ENCODE measurements around the gene FOSL2. TPM values are rescaled to one million over a fixed set of nuclear protein-coding genes. Genes with fewer than 3 reads are reported as not detected.
A peak's percentile ranks its signal among the peaks of the same experiment; 100 is the strongest.

Gene FOSL2
- polyA plus RNA-seq, 1 donor (not counting 4 experiments of a cell fraction or from before 2014, with no cell fraction given) = 24.1 TPM

GRCh38 chr2:28452534-28453081, 60.0 kb downstream of the FOSL2 start:
- H2AFZ ChIP-seq (ENCODE audit: control insufficient read depth, low read length) = peak overlapping the region; percentile 41

GRCh38 chr2:28453396-28453795, 60.7 kb downstream of the FOSL2 start:
- dilution Hi-C loops (cut with MboI; ENCODE audit: extremely low pct_ligation_motif_present, low sequenced_read_pairs) = no loop called here
- Histone ChIP-seq H3K9ac (ENCODE audit: control insufficient read depth, extremely low read depth, insufficient read depth, low read length) (peak overlapping the region; percentile 59), H3K9me1 (ENCODE audit: control insufficient read depth, extremely low read depth, insufficient read depth, low read length) (peaks cover 3% of the 10 kb centered on the region), H3K4me1 (ENCODE audit: control insufficient read depth, extremely low read depth, insufficient read depth, low read length) (peaks cover 44% of the 10 kb centered on the region), H3K36me3 (ENCODE audit: control insufficient read depth in 2 of 2, extremely low read depth in 1 of 2, insufficient read depth in 2 of 2, low read length in 2 of 2) (no peaks in the 10 kb centered on the region), H3K4me3 (ENCODE audit: control insufficient read depth in 2 of 3, extremely low read depth in 1 of 3, insufficient read depth in 2 of 3, low read depth in 1 of 3, low read length in 3 of 3) (no peak overlapping the region), H3K4me2 (ENCODE audit: control insufficient read depth, extremely low read depth, insufficient read depth, low read depth, low read length) (peak overlapping the region; percentile 63), H3K79me2 (ENCODE audit: control insufficient read depth, insufficient read depth, low read length) (no peaks in the 10 kb centered on the region), H2AFZ (ENCODE audit: control insufficient read depth, low read length) (no peak overlapping the region), H3K9me3 (ENCODE audit: control insufficient read depth, low read depth, low read length) (no peaks in the 10 kb centered on the region), H4K20me1 (ENCODE audit: control insufficient read depth, extremely low read depth, insufficient read depth, low read length) (no peaks in the 10 kb centered on the region), H3K27ac (ENCODE audit: control insufficient read depth, insufficient read depth, low read length) (peak overlapping the region; percentile 81), H3K27me3 (ENCODE audit: control insufficient read depth, extremely low read depth, insufficient read depth, low read length) (no peaks in the 10 kb centered on the region)
- no peak for FAIRE-seq
- DNase-seq (ENCODE audit: low read depth, low spot score) = no peak
- TF ChIP-seq CTCF (optimal IDR thresholded peaks at IDR 0.05 in 1 of 3, IDR thresholded peaks at IDR 0.05 in 1 of 3, conservative IDR thresholded peaks at IDR 0.05 in 1 of 3; ENCODE audit: extremely low read depth in 1 of 3, insufficient read depth in 2 of 3, low read length in 3 of 3) = no peak
- TF ChIP-seq EZH2 (IDR thresholded peaks at IDR 0.05; ENCODE audit: low read length) = no peak

More at GRCh38 chr2:28452534-28453081, 60.0 kb downstream of the FOSL2 start:
- no peaks in the 10 kb centered on the region for H3K9me3 ChIP-seq (ENCODE audit: control insufficient read depth, low read depth, low read length)
- no peaks in the 10 kb centered on the region for H3K36me3 ChIP-seq (ENCODE audit: control insufficient read depth in 2 of 2, extremely low read depth in 1 of 2, insufficient read depth in 2 of 2, low read length in 2 of 2)
- TF ChIP-seq CTCF (optimal IDR thresholded peaks at IDR 0.05 in 1 of 3, IDR thresholded peaks at IDR 0.05 in 1 of 3, conservative IDR thresholded peaks at IDR 0.05 in 1 of 3; ENCODE audit: extremely low read depth in 1 of 3, insufficient read depth in 2 of 3, low read length in 3 of 3) = peak in 2 of 3 experiments; percentile 94 to 98
- no peak for TF ChIP-seq EZH2 (IDR thresholded peaks at IDR 0.05; ENCODE audit: low read length)
- peaks cover 51% of the 10 kb centered on the region for H3K4me1 ChIP-seq (ENCODE audit: control insufficient read depth, extremely low read depth, insufficient read depth, low read length)
- peaks cover 3% of the 10 kb centered on the region for H3K9me1 ChIP-seq (ENCODE audit: control insufficient read depth, extremely low read depth, insufficient read depth, low read length)
- dilution Hi-C loops (cut with MboI; ENCODE audit: extremely low pct_ligation_motif_present, low sequenced_read_pairs) = no loop called here
- no peaks in the 10 kb centered on the region for H4K20me1 ChIP-seq (ENCODE audit: control insufficient read depth, extremely low read depth, insufficient read depth, low read length)
- no peak overlapping the region for H3K4me3 ChIP-seq (ENCODE audit: control insufficient read depth in 2 of 3, extremely low read depth in 1 of 3, insufficient read depth in 2 of 3, low read depth in 1 of 3, low read length in 3 of 3)
- no peak overlapping the region for H3K9ac ChIP-seq (ENCODE audit: control insufficient read depth, extremely low read depth, insufficient read depth, low read length)
- FAIRE-seq = peak; percentile 83
- H3K27me3 ChIP-seq (ENCODE audit: control insufficient read depth, extremely low read depth, insufficient read depth, low read length) = no peaks in the 10 kb centered on the region
- no peak for DNase-seq (ENCODE audit: low read depth, low spot score)
- no peak overlapping the region for H3K27ac ChIP-seq (ENCODE audit: control insufficient read depth, insufficient read depth, low read length)
- no peak overlapping the region for H3K4me2 ChIP-seq (ENCODE audit: control insufficient read depth, extremely low read depth, insufficient read depth, low read depth, low read length)
- no peaks in the 10 kb centered on the region for H3K79me2 ChIP-seq (ENCODE audit: control insufficient read depth, insufficient read depth, low read length)
